Fibroblast of villous mesenchyme (primary cell): ENCODE data around the gene TMEFF1. TPM values are rescaled to one million over a fixed set of nuclear protein-coding genes. Genes with fewer than 3 reads are reported as not detected.

ENCODE experiments used
- DNase-seq: peaks from one replicate; pipeline ENCODE4 v3.0.0-alpha.2; 2010; ENCODE audit warnings: low read depth
- H3K4me3 ChIP-seq: 2 replicates; pipeline ENCODE4 v1.5.1; 2011; ENCODE audit warnings: low read depth, mild to moderate bottlenecking, low read length
- CTCF ChIP-seq: IDR thresholded peaks from 2 replicates; pipeline ENCODE4 v1.5.1; 2012; ENCODE audit warnings: low read depth, mild to moderate bottlenecking, low read length; ENCODE audit not compliant: insufficient read depth
- total RNA-seq: library from RNA; depleted of rRNA; stranded (reverse); fragments of >200 nt; gene quantifications from 2 replicates; pipeline ENCODE4 v1.2.3, GENCODE V29; 2012

Gene TMEFF1
- total RNA-seq, 1 donor: 0.43 TPM

- H3K4me3 ChIP-seq: no peak overlapping the region
Observed at GRCh38 chr9:100486479-100487176, 13.7 kb downstream of the TMEFF1 start.

DNA sequence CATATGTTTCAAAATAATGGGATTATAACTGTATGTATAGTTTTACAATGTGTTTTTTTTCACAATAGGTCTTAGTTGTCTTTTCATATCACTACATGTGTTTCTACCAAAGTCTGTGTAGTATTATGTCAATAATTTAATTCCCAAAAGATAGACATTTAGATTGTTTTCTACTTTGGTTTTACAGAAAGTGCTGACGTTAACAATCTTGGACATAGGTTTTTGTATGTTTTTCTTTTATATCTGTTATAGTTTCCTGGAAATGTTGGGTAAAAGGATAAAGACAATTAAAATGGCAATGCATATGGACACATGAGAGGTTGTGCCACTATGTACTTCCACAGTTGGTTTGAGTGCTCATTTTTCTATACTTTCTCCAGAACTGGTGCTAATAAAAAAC, 15.2 kb downstream of the TMEFF1 start:
- no peak overlapping the region for H3K4me3 ChIP-seq
- TF ChIP-seq CTCF: no peak
- DNase-seq: no peak

More at GRCh38 chr9:100486479-100487176, 13.7 kb downstream of the TMEFF1 start:
- DNase-seq: no peak
- no peak for TF ChIP-seq CTCF

GRCh38 chr9:100489836-100490235, 16.9 kb downstream of the TMEFF1 start:
- no peak for DNase-seq
- TF ChIP-seq CTCF: no peak
- H3K4me3 ChIP-seq: no peak overlapping the region

DNA sequence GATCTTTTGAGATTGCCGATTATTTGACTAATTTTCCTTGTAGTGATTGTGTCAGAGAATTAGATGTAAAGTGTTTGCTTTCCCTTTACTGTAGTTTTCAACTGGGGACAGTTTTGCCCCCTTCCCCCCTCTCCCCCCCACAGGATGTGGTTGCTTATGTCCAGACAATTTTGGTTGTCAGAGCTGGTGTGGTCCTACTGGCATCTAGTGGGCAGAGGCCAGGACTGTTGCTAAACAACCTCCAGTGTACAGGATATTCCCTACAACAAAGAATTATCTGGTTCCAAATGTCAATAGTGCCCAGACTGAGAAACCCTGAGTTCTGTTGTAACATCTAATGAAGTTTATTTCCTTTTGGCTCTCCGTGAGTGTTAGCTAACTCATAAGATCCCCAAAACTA, 20.0 kb downstream of the TMEFF1 start:
- peak; percentile 22 for DNase-seq
- H3K4me3 ChIP-seq: no peak overlapping the region
- TF ChIP-seq CTCF: peak; percentile 35

DNA sequence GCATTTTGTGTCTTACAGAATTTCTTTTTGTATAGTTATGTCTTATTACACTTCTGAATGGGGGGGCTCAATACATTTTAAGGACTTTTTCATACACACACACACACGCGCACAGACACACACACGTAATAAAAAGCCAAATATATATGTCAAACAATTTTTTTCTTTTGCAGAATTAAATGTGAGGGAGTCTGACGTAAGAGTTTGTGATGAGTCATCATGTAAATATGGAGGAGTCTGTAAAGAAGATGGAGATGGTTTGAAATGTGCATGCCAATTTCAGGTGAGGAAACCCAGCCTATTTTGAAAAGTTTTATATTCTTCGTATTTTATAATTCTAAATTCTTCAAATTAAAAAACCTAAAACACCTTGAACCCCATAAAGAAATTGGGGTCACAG, 25.6 kb downstream of the TMEFF1 start:
- no peak overlapping the region for H3K4me3 ChIP-seq
- peak; percentile 38 for DNase-seq
- no peak for TF ChIP-seq CTCF

DNA sequence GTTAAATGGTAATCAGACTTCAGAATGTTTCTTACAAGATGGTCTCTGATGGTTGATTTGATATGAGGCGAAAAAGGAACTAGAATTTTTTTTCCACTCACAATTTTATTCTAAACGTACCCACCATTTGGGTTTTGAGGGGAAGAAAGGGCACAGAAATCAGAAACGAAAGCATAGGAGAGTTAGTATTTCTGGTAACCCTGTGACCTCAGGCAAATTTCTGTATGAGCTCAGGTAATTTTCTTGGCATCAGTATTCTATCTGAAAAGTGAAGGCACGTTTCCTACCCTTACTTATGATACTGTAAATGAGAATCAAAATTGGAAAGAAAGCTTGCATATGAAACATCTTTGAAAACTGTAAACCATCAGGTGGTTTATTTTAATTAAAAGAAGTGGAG, 26.5 kb downstream of the TMEFF1 start:
- no peak overlapping the region for H3K4me3 ChIP-seq
- no peak for TF ChIP-seq CTCF
- DNase-seq: no peak

DNA sequence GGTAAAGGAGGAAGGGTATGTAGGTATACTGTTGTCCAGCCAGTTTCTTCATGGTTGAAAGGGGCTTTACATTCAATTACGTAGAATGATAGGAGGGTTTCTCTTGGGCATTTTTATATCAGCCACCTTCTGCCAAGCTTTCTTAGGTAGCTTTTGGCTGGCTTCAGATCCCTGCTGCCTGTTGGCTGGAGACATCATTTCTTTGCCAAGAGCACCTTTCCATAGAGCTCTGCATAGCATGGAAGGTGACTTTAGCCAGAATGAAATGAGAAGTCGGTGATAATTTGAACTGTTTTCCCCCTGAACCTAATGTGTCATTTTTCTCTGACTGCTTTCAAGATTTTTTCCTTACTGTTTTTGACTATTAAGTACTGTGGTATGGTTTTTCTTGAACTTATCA, 26.9 kb downstream of the TMEFF1 start:
- TF ChIP-seq CTCF: no peak
- H3K4me3 ChIP-seq: no peak overlapping the region

More for the DNA sequence above, 26.9 kb downstream of the TMEFF1 start:
- no peak for DNase-seq
